ENCODE results near the gene NDUFS2.

DNA sequence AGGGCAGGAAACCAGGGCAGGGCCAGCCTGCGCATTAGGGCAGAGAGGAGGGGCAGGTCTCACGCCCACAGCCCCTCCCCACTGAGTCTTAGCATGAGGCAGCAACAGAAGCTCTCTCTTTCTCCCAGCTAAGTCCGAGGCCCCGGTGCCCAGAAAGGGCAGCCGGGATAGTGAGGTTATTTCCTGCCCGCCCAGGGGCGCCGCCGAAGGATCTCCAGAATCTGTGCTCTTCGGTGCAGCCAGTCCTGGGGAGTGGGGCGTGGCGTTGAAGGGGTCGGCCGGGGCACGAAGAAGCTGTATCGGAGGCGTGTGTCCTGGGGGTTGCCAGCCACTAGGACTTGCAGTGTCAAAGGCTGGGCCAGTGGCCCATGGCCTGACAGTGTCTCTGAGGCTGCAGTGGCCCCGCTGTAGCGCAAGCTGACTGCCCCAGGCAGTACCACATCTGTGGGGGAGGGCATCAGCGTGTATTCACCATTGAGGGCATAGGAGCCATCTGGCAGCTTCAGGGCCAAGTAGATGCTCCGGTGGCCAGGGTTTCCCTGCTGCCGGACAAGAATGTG lies 11.1 kb upstream of the NDUFS2 start:
- TF ChIP-seq TAF1 (IDR thresholded peaks at IDR 0.05; ENCODE audit: borderline replicate concordance, insufficient read depth, low read length), result no peak
- no peak for TF ChIP-seq POLR2AphosphoS5 (IDR thresholded peaks at IDR 0.05; ENCODE audit: low read depth, low read length)
- TF ChIP-seq FOXP2 (optimal IDR thresholded peaks at IDR 0.05; ENCODE audit: borderline replicate concordance, extremely low read depth, extremely low read length, insufficient read depth), result no peak
- TF ChIP-seq, protein P1, sequence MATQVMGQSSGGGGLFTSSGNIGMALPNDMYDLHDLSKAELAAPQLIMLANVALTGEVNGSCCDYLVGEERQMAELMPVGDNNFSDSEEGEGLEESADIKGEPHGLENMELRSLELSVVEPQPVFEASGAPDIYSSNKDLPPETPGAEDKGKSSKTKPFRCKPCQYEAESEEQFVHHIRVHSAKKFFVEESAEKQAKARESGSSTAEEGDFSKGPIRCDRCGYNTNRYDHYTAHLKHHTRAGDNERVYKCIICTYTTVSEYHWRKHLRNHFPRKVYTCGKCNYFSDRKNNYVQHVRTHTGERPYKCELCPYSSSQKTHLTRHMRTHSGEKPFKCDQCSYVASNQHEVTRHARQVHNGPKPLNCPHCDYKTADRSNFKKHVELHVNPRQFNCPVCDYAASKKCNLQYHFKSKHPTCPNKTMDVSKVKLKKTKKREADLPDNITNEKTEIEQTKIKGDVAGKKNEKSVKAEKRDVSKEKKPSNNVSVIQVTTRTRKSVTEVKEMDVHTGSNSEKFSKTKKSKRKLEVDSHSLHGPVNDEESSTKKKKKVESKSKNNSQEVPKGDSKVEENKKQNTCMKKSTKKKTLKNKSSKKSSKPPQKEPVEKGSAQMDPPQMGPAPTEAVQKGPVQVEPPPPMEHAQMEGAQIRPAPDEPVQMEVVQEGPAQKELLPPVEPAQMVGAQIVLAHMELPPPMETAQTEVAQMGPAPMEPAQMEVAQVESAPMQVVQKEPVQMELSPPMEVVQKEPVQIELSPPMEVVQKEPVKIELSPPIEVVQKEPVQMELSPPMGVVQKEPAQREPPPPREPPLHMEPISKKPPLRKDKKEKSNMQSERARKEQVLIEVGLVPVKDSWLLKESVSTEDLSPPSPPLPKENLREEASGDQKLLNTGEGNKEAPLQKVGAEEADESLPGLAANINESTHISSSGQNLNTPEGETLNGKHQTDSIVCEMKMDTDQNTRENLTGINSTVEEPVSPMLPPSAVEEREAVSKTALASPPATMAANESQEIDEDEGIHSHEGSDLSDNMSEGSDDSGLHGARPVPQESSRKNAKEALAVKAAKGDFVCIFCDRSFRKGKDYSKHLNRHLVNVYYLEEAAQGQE (IDR thresholded peaks at IDR 0.05; ENCODE audit: insufficient read depth in 1 of 2, low read depth in 2 of 2, low read length in 2 of 2), result no peak
- TF ChIP-seq SIN3A (IDR thresholded peaks at IDR 0.05; ENCODE audit: borderline replicate concordance, insufficient read depth, low read length), result no peak

All from PFSK-1 (cell line).